HepG2 (cell line): ENCODE results near the gene CHFR. TPM values are rescaled to one million over a fixed set of nuclear protein-coding genes. Genes with fewer than 3 reads are reported as not detected.

Source experiments
- BORCS8-MEF2B ChIP-seq: sonication (generic); formaldehyde crosslinking; IDR thresholded peaks from 2 replicates; pipeline ENCODE4 v1.8.0; 2022; ENCODE audit warnings: mild to moderate bottlenecking, missing genetic modification reagents
- DR1 ChIP-seq: sonication (generic); formaldehyde crosslinking; IDR thresholded peaks from 2 replicates; pipeline ENCODE4 v1.8.0; 2021; ENCODE audit warnings: mild to moderate bottlenecking, missing genetic modification reagents, inconsistent platforms
- MIER3 ChIP-seq: IDR thresholded peaks from 2 replicates; pipeline ENCODE4 v1.6.1; 2016; ENCODE audit warnings: missing compliant biosample characterization, borderline replicate concordance
- MLXIP ChIP-seq: sonication (generic); formaldehyde crosslinking; IDR thresholded peaks from 2 replicates; pipeline ENCODE4 v1.9.0; 2021; ENCODE audit warnings: missing genetic modification reagents, borderline replicate concordance
- MTA1 ChIP-seq: sonication (generic); formaldehyde crosslinking; IDR thresholded peaks from 2 replicates; pipeline ENCODE4 v1.4.0; 2020; ENCODE audit warnings: missing genetic modification reagents, mild to moderate bottlenecking, borderline replicate concordance
- PREB ChIP-seq: sonication (generic); formaldehyde crosslinking; IDR thresholded peaks from 2 replicates; pipeline ENCODE4 v1.4.0; 2020; ENCODE audit warnings: missing genetic modification reagents
- REXO4 ChIP-seq: sonication (generic); formaldehyde crosslinking; IDR thresholded peaks from 2 replicates; pipeline ENCODE4 v1.8.0; 2022; ENCODE audit warnings: missing genetic modification reagents, mild to moderate bottlenecking, borderline replicate concordance
- SIN3B ChIP-seq: fragments of 150-350 bp; IDR thresholded peaks from 2 replicates; pipeline ENCODE4 v1.6.1; 2014; ENCODE audit warnings: low read length
- SP2 ChIP-seq: sonication (generic); formaldehyde crosslinking; IDR thresholded peaks from 2 replicates; pipeline ENCODE4 v1.5.1; 2020; ENCODE audit warnings: mild to moderate bottlenecking, missing genetic modification reagents
- THAP9 ChIP-seq: sonication (generic); formaldehyde crosslinking; IDR thresholded peaks from 2 replicates; pipeline ENCODE4; 2020; ENCODE audit warnings: missing genetic modification reagents, mild to moderate bottlenecking, borderline replicate concordance
- ZMYM2 ChIP-seq: sonication (generic); formaldehyde crosslinking; IDR thresholded peaks from 2 replicates; pipeline ENCODE4 v1.8.0; 2022; ENCODE audit warnings: mild to moderate bottlenecking, missing genetic modification reagents
- ZNF260 ChIP-seq: sonication (generic); formaldehyde crosslinking; IDR thresholded peaks from 2 replicates; pipeline ENCODE4 v1.4.0; 2020; ENCODE audit warnings: missing genetic modification reagents, low read depth, mild to moderate bottlenecking, borderline replicate concordance
- ZNF333 ChIP-seq: sonication (generic); formaldehyde crosslinking; IDR thresholded peaks from 2 replicates; pipeline ENCODE4 v1.4.0; 2020; ENCODE audit warnings: mild to moderate bottlenecking, missing genetic modification reagents, borderline replicate concordance
- ZNF563 ChIP-seq: sonication (generic); formaldehyde crosslinking; IDR thresholded peaks from 2 replicates; pipeline ENCODE4 v1.8.0; 2022; ENCODE audit warnings: mild to moderate bottlenecking, moderate library complexity, missing genetic modification reagents
- ZNF597 ChIP-seq: sonication (generic); formaldehyde crosslinking; IDR thresholded peaks from 2 replicates; pipeline ENCODE4 v1.5.0; 2020; ENCODE audit warnings: missing genetic modification reagents
- ZNF709 ChIP-seq: sonication (generic); formaldehyde crosslinking; IDR thresholded peaks from 2 replicates; pipeline ENCODE4 v1.5.0; 2020; ENCODE audit warnings: mild to moderate bottlenecking, missing genetic modification reagents
- ZNF839 ChIP-seq: sonication (generic); formaldehyde crosslinking; IDR thresholded peaks from 2 replicates; pipeline ENCODE4 v1.4.0; 2020; ENCODE audit warnings: missing genetic modification reagents, mild to moderate bottlenecking, borderline replicate concordance
- ZSCAN12 ChIP-seq: sonication (generic); formaldehyde crosslinking; IDR thresholded peaks from 2 replicates; pipeline ENCODE4 v1.9.0; 2021; ENCODE audit warnings: mild to moderate bottlenecking, missing genetic modification reagents
- polyA plus RNA-seq, 8 experiments: library from polyadenylated mRNA; depleted of rRNA in 3 of 8; stranded (reverse) in 7 of 8; unstranded in 1 of 8; fragments of >200 nt; fragmentation: Illumina TruSeq in 4 of 8; extraction: Trizol in 4 of 8; gene quantifications; 2 replicates each; pipeline versions ENCODE4 v1.2.1 to v1.2.3, GENCODE V29; 2011 to 2016; ENCODE audit warnings: low read depth in 4 of 8, missing spikeins in 1 of 8, mixed read lengths in 1 of 8; ENCODE audit not compliant: insufficient read depth in 1 of 8
- total RNA-seq, 5 experiments: library from RNA; depleted of rRNA; stranded (reverse); fragments of >200 nt; fragmentation: Illumina TruSeq; extraction: Trizol; gene quantifications; 2 replicates each; pipeline ENCODE4 v1.2.3, GENCODE V29; 2016; ENCODE audit warnings: low read depth in 1 of 5
- TF ChIP-seq, protein P1 (sequence below): sonication (generic); formaldehyde crosslinking; IDR thresholded peaks from 2 replicates; pipeline ENCODE4 v1.8.0; 2022; ENCODE audit warnings: missing genetic modification reagents, mild to moderate bottlenecking, borderline replicate concordance

The CHFR gene
- total and polyA plus RNA-seq, 2 of the 13 experiments (the other 11 are each of a cell fraction or from before 2014, with no cell fraction given) = 21.4 to 21.5 TPM

- TF ChIP-seq ZSCAN12 (CRISPR knock-in tag) (peak; percentile 81; the same call in 1 of the 2 replicates), ZMYM2 (CRISPR knock-in tag) (0 out of 2 replicates have a peak, but pooled peaks have one; percentile 39), DR1 (CRISPR knock-in tag) (no peak), ZNF333 (CRISPR knock-in tag) (no peak; the same call in 1 of the 2 replicates), ZNF839 (CRISPR knock-in tag) (no peak), ZNF563 (CRISPR knock-in tag) (no peak), MIER3 (CRISPR knock-in tag) (peak; percentile 61; the same call in 1 of the 2 replicates), MTA1 (CRISPR knock-in tag) (peak; percentile 75; the same call in 1 of the 2 replicates), ZNF709 (CRISPR knock-in tag) (no peak), SIN3B (no peak), PREB (CRISPR knock-in tag) (no peak), REXO4 (CRISPR knock-in tag) (no peak), ZNF260 (CRISPR knock-in tag) (no peak), MLXIP (CRISPR knock-in tag) (no peak), SP2 (CRISPR knock-in tag) (peak; percentile 81), BORCS8-MEF2B (no peak), THAP9 (CRISPR knock-in tag) (peak; percentile 88; the same call in 1 of the 2 replicates), ZNF597 (no peak)
- TF ChIP-seq, protein P1, sequence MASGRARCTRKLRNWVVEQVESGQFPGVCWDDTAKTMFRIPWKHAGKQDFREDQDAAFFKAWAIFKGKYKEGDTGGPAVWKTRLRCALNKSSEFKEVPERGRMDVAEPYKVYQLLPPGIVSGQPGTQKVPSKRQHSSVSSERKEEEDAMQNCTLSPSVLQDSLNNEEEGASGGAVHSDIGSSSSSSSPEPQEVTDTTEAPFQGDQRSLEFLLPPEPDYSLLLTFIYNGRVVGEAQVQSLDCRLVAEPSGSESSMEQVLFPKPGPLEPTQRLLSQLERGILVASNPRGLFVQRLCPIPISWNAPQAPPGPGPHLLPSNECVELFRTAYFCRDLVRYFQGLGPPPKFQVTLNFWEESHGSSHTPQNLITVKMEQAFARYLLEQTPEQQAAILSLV (CRISPR knock-in tag) = peak; percentile 56; the same call in 1 of the 2 replicates
These were observed at the start of gene CHFR (continued) for GRCh38 chr12:132887513-132888351.
